Measurements from ENCODE around the gene PCDHA12. TPM values are rescaled to one million over a fixed set of nuclear protein-coding genes. Genes with fewer than 3 reads are reported as not detected.

Gene PCDHA12
- polyA plus RNA-seq, 3 donors: not detected

GRCh38 chr5:140855772-140856674 lies 19.1 kb upstream of the PCDHA12 start, which contains the start of gene PCDHA10:
Gene PCDHA10, plus strand, starts transcription at chr5:140855897. Its CDS starts 152 bp downstream, at chr5:140856049.
- Histone ChIP-seq H3K9ac (ENCODE audit: insufficient read depth, low read length, poor library complexity, severe bottlenecking) (no peak within 1 kb of the TSS), H3K27ac (ENCODE audit: low read depth in 1 of 2, low read length in 2 of 2) (no peak within 1 kb of the TSS), H3K4me1 (ENCODE audit: control insufficient read depth in 1 of 2, insufficient read depth in 2 of 2, low read length in 2 of 2) (no peaks in the 10 kb centered on the region), H3K79me2 (ENCODE audit: insufficient read depth, low read length) (no peaks in the 10 kb centered on the region), H3K4me3 (replicated peaks in 1 of 3; ENCODE audit: low read depth in 2 of 3, low read length in 3 of 3) (no peak within 1 kb of the TSS), H2AFZ (ENCODE audit: insufficient read depth, low read depth, low read length, poor library complexity, severe bottlenecking) (no peak within 1 kb of the TSS), H4K20me1 (ENCODE audit: insufficient read depth, low read length) (no peaks in the 10 kb centered on the region), H3K4me2 (replicated peaks; ENCODE audit: extremely low read depth, low read length, poor library complexity, severe bottlenecking) (no peak within 1 kb of the TSS), H3K36me3 (replicated peaks in 1 of 2; ENCODE audit: control insufficient read depth in 1 of 2, insufficient read depth in 2 of 2, low read length in 2 of 2) (no peaks in the 10 kb centered on the region), H3K9me3 (replicated peaks in 1 of 2; ENCODE audit: control insufficient read depth in 1 of 2, insufficient read depth in 1 of 2, low read length in 2 of 2) (peaks cover 37 to 45% of the 10 kb centered on the region in 2 donors), H3K27me3 (ENCODE audit: control insufficient read depth in 2 of 2, insufficient read depth in 2 of 2, low read length in 2 of 2) (peaks cover 0 to 13% of the 10 kb centered on the region in 2 donors)
- Mint-ChIP-seq H3K4me1 (no peaks in the 10 kb centered on the region), H3K36me3 (no peaks in the 10 kb centered on the region), H3K27me3 (ENCODE audit: low read depth in 3 of 3) (peaks cover 5 to 12% (median 10%) of the 10 kb centered on the region in 3 donors), H3K9me3 (peaks cover 18 to 51% (median 41%) of the 10 kb centered on the region in 7 donors), H3K4me3 (peak within 1 kb of the TSS in 1 of 2 donors; percentile 32), H3K27ac (no peak within 1 kb of the TSS)
- intact Hi-C loops (cut with micrococcal nuclease): no loop called here
- 23% methylated on average over 17 of the region's 44 CpGs for WGBS (ENCODE audit: insufficient coverage)
- TF ChIP-seq, protein P1, sequence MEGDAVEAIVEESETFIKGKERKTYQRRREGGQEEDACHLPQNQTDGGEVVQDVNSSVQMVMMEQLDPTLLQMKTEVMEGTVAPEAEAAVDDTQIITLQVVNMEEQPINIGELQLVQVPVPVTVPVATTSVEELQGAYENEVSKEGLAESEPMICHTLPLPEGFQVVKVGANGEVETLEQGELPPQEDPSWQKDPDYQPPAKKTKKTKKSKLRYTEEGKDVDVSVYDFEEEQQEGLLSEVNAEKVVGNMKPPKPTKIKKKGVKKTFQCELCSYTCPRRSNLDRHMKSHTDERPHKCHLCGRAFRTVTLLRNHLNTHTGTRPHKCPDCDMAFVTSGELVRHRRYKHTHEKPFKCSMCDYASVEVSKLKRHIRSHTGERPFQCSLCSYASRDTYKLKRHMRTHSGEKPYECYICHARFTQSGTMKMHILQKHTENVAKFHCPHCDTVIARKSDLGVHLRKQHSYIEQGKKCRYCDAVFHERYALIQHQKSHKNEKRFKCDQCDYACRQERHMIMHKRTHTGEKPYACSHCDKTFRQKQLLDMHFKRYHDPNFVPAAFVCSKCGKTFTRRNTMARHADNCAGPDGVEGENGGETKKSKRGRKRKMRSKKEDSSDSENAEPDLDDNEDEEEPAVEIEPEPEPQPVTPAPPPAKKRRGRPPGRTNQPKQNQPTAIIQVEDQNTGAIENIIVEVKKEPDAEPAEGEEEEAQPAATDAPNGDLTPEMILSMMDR (IDR thresholded peaks at IDR 0.05): no peak
- no peak for DNase-seq

GRCh38 chr5:140857177-140857986 lies 17.7 kb upstream of the PCDHA12 start:
- Mint-ChIP-seq H3K4me1 (no peaks in the 10 kb centered on the region), H3K27me3 (ENCODE audit: low read depth in 3 of 3) (peaks cover 5 to 12% (median 10%) of the 10 kb centered on the region in 3 donors), H3K9me3 (peaks cover 28 to 61% (median 52%) of the 10 kb centered on the region in 7 donors), H3K4me3 (no peak overlapping the region), H3K36me3 (no peaks in the 10 kb centered on the region), H3K27ac (peak overlapping the region in 1 of 7 donors; percentile 28)
- no peak overlapping the region for H3K4me3 ChIP-seq (replicated peaks in 1 of 3; ENCODE audit: low read depth in 2 of 3, low read length in 3 of 3)
- no peak overlapping the region for H3K4me2 ChIP-seq (replicated peaks; ENCODE audit: extremely low read depth, low read length, poor library complexity, severe bottlenecking)
- H2AFZ ChIP-seq (ENCODE audit: insufficient read depth, low read depth, low read length, poor library complexity, severe bottlenecking): no peak overlapping the region
- no peak for DNase-seq
- no peaks in the 10 kb centered on the region for H3K36me3 ChIP-seq (replicated peaks in 1 of 2; ENCODE audit: control insufficient read depth in 1 of 2, insufficient read depth in 2 of 2, low read length in 2 of 2)
- TF ChIP-seq, protein P1 (IDR thresholded peaks at IDR 0.05): no peak
- intact Hi-C loops (cut with micrococcal nuclease): no loop called here
- H3K27me3 ChIP-seq (ENCODE audit: control insufficient read depth in 2 of 2, insufficient read depth in 2 of 2, low read length in 2 of 2): peaks cover 0 to 13% of the 10 kb centered on the region in 2 donors
- H3K4me1 ChIP-seq (ENCODE audit: control insufficient read depth in 1 of 2, insufficient read depth in 2 of 2, low read length in 2 of 2): no peaks in the 10 kb centered on the region
- H3K9me3 ChIP-seq (replicated peaks in 1 of 2; ENCODE audit: control insufficient read depth in 1 of 2, insufficient read depth in 1 of 2, low read length in 2 of 2): peaks cover 49 to 58% of the 10 kb centered on the region in 2 donors
- no peak overlapping the region for H3K27ac ChIP-seq (ENCODE audit: low read depth in 1 of 2, low read length in 2 of 2)
- WGBS (ENCODE audit: insufficient coverage): 55% methylated on average over 84 of the region's 94 CpGs
- H3K79me2 ChIP-seq (ENCODE audit: insufficient read depth, low read length): no peaks in the 10 kb centered on the region
- H4K20me1 ChIP-seq (ENCODE audit: insufficient read depth, low read length): no peaks in the 10 kb centered on the region
- no peak overlapping the region for H3K9ac ChIP-seq (ENCODE audit: insufficient read depth, low read length, poor library complexity, severe bottlenecking)

Measured in CD14-positive monocyte (primary cell).